ENCODE data around the gene IRS1.

DNA sequence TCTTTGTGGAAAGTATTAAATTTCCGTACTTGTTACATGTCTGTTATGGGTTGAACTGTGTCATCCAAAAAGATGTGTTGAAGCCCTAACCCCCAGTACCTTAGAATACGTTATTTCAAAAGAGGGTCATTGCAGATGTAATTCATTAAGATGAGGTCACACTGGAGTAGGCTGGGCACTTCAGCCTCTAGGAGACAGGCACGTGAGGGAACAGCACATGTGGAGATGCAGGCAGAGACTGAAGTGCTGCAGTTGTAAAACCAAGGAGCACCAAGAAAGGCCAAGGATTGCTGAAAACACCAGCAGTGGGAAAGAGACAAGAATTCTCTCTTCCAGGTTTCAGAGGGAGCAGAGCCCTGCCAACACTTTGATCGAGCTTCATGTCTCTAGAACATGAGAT lies 31.6 kb upstream of the IRS1 start:
- TF ChIP-seq, protein P1, sequence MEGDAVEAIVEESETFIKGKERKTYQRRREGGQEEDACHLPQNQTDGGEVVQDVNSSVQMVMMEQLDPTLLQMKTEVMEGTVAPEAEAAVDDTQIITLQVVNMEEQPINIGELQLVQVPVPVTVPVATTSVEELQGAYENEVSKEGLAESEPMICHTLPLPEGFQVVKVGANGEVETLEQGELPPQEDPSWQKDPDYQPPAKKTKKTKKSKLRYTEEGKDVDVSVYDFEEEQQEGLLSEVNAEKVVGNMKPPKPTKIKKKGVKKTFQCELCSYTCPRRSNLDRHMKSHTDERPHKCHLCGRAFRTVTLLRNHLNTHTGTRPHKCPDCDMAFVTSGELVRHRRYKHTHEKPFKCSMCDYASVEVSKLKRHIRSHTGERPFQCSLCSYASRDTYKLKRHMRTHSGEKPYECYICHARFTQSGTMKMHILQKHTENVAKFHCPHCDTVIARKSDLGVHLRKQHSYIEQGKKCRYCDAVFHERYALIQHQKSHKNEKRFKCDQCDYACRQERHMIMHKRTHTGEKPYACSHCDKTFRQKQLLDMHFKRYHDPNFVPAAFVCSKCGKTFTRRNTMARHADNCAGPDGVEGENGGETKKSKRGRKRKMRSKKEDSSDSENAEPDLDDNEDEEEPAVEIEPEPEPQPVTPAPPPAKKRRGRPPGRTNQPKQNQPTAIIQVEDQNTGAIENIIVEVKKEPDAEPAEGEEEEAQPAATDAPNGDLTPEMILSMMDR (IDR thresholded peaks at IDR 0.05), result no peak
- no peak for TF ChIP-seq POLR2A (IDR thresholded peaks at IDR 0.05)
